Kidney (tissue), 14 donors: ENCODE data around the gene STEAP4. TPM values are rescaled to one million over a fixed set of nuclear protein-coding genes. Genes with fewer than 3 reads are reported as not detected.

Experiments
- DNase-seq, 5 donors: peaks; one replicate each; pipeline ENCODE4 v3.0.0-alpha.2; 2013 to 2020
- FAIRE-seq: peaks from 2 replicates; lab custom pipeline; 2012; peaks lifted over from hg19 to GRCh38; lab: Jason Lieb, UNC
- H3K27ac ChIP-seq, 2 donors: one replicate each; pipeline ENCODE4 v1.7.0; 2013; ENCODE audit warnings: low read depth in 2 of 2, low read length in 2 of 2, inconsistent platforms in 1 of 2
- H3K27me3 ChIP-seq: one replicate; pipeline ENCODE4 v1.7.1; 2013; ENCODE audit warnings: low read length, inconsistent platforms; ENCODE audit not compliant: control insufficient read depth, insufficient read depth
- H3K36me3 ChIP-seq, 3 donors: one replicate each; pipeline versions ENCODE4 v1.7.0 to v1.7.1; 2013; ENCODE audit warnings: low read length in 3 of 3, control low read depth in 1 of 3, inconsistent platforms in 1 of 3; ENCODE audit not compliant: insufficient read depth in 3 of 3, control insufficient read depth in 2 of 3
- H3K4me1 ChIP-seq, 3 donors: one replicate each; pipeline versions ENCODE4 v1.7.0 to v1.7.1; 2013; ENCODE audit warnings: low read length in 3 of 3, inconsistent platforms in 1 of 3, low read depth in 1 of 3; ENCODE audit not compliant: control insufficient read depth in 2 of 3, insufficient read depth in 2 of 3
- H3K4me3 ChIP-seq, 3 donors: one replicate each; pipeline versions ENCODE4 v1.7.0 to v1.8.1; 2013; ENCODE audit warnings: low read length in 3 of 3, control low read depth in 1 of 3, inconsistent platforms in 1 of 3
- H3K9ac ChIP-seq, 3 donors: one replicate each; pipeline versions ENCODE4 v1.7.0 to v1.7.1; 2013; ENCODE audit warnings: low read length in 3 of 3, control low read depth in 1 of 3, inconsistent platforms in 1 of 3
- H3K9me3 ChIP-seq, 3 donors: one replicate each; pipeline versions ENCODE4 v1.7.0 to v1.7.1; 2013; ENCODE audit warnings: low read length in 3 of 3, control low read depth in 1 of 3, inconsistent platforms in 1 of 3; ENCODE audit not compliant: control insufficient read depth in 2 of 3, insufficient read depth in 1 of 3
- CTCF ChIP-seq: IDR thresholded peaks from 3 replicates; pipeline ENCODE4 v1.5.1; 2012; ENCODE audit warnings: mild to moderate bottlenecking, moderate library complexity, borderline replicate concordance; ENCODE audit not compliant: insufficient read depth; ENCODE audit errors: extremely low read depth
- intact Hi-C: fragments of 100-400 bp; cut with DNase I; formaldehyde crosslinking; loops from one replicate; pipeline ENCODE4 v1.11.1; 2022
- polyA plus RNA-seq: library from polyadenylated mRNA; stranded (reverse); fragments of 350-450 nt; fragmentation: Illumina TruSeq; extraction: RNeasy Lipid Tissue Mini Kit (QIAGEN cat#74804); gene quantifications from one replicate; pipeline ENCODE4 v1.2.3, GENCODE V29; 2014; ENCODE audit warnings: low read depth, low replicate concordance; ENCODE audit not compliant: insufficient read depth
- total RNA-seq: library from RNA; stranded (reverse); fragmentation: NEBNext Ultra II Directional; extraction: Animal tissue kit (Norgen Biotek cat#: 25700); gene quantifications from one replicate; pipeline ENCODE4 v1.2.1, GENCODE V29; 2021
- donor health status: control.
- donor health status: control.
- donor health status: control.
- donor health status: control.
- donor health status: control.
- donor health status: DM: yes; HTN: yes; CAD: no.
- donor health status: Normal renal cell carcinoma (clear cell type).

Gene STEAP4
- total and polyA plus RNA-seq, 2 donors from 2014 or later = 3.4 to 80.2 TPM

GRCh38 chr7:88254721-88255424 lies 51.8 kb downstream of the STEAP4 start:
- Histone ChIP-seq H3K9me3 (peaks cover 0 to 12% (median 7%) of the 10 kb centered on the region in 3 donors), H3K27ac (no peak overlapping the region), H3K4me3 (no peak overlapping the region), H3K36me3 (no peaks in the 10 kb centered on the region), H3K4me1 (no peaks in the 10 kb centered on the region), H3K27me3 (no peaks in the 10 kb centered on the region), H3K9ac (no peak overlapping the region)
- DNase-seq (no peak), FAIRE-seq (no peak)
- intact Hi-C loops = no loop called here
- TF ChIP-seq CTCF = no peak

GRCh38 chr7:88253640-88254039 lies 53.1 kb downstream of the STEAP4 start:
- DNase-seq = no peak
- Histone ChIP-seq H3K4me3 (no peak overlapping the region), H3K27ac (no peak overlapping the region), H3K36me3 (no peaks in the 10 kb centered on the region), H3K9me3 (peaks cover 0 to 12% (median 7%) of the 10 kb centered on the region in 3 donors), H3K9ac (no peak overlapping the region), H3K4me1 (no peaks in the 10 kb centered on the region), H3K27me3 (no peaks in the 10 kb centered on the region)
- no peak for TF ChIP-seq CTCF
- FAIRE-seq = no peak
- intact Hi-C loops = no loop called here

- intact Hi-C loops = loop anchor here (10.0 kb wide), 1 partner anchor 111 kb away; no protein-coding TSS in a partner anchor
These were observed 62.4 kb downstream of the STEAP4 start for GRCh38 chr7:88244258-88244657.

More at GRCh38 chr7:88244258-88244657, 62.4 kb downstream of the STEAP4 start:
- no peak for FAIRE-seq
- no peak for TF ChIP-seq CTCF
- H3K9ac ChIP-seq = no peak overlapping the region
- no peak overlapping the region for H3K4me3 ChIP-seq
- no peaks in the 10 kb centered on the region for H3K9me3 ChIP-seq
- no peaks in the 10 kb centered on the region for H3K4me1 ChIP-seq
- H3K27ac ChIP-seq = no peak overlapping the region
- DNase-seq = no peak
- H3K36me3 ChIP-seq = no peaks in the 10 kb centered on the region
- no peaks in the 10 kb centered on the region for H3K27me3 ChIP-seq
